Measurements from ENCODE around the gene SORBS2.

Gene SORBS2

DNA sequence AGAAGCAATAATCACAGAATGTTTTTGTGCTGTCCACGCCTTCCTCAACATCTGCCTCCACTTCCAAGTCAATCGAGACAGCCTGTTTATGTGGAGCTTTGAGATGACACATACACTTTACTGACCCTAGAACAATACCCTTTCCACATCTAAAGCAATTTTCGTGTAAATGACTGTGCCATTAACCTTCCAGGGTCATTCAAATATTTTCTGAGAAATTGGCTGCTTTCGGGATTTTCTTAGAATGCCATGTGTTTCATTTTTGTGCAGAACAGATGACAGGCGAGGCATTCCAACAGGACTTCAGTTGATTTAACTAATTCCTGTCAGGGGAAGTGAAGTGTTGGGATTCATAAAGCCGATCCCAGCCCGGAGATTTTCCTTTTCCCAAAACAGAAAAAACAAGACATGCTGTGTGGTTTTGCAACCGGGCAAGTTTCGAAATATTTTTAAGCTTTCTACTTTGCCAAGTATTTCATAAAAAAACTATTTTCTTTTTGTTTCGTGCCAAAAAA lies 73.9 kb downstream of the SORBS2 start:
- Histone ChIP-seq H2AFZ (ENCODE audit: low read depth, low read length) (no peak overlapping the region), H3K4me2 (ENCODE audit: insufficient read depth, low read length) (no peak overlapping the region), H3K36me3 (ENCODE audit: insufficient read depth, low read length) (no peaks in the 10 kb centered on the region), H3K9ac (ENCODE audit: low read depth, low read length) (no peak overlapping the region), H3K27ac (ENCODE audit: low read length) (no peak overlapping the region), H3K9me3 (ENCODE audit: insufficient read depth, low read length, severe bottlenecking) (no peaks in the 10 kb centered on the region), H3K4me1 (ENCODE audit: insufficient read depth, low read length) (no peaks in the 10 kb centered on the region), H4K20me1 (ENCODE audit: insufficient read depth, low read length) (no peaks in the 10 kb centered on the region), H3K4me3 (ENCODE audit: low read depth in 1 of 2, low read length in 2 of 2) (no peak overlapping the region), H3K27me3 (ENCODE audit: insufficient read depth, low read length, poor library complexity) (no peaks in the 10 kb centered on the region), H3K79me2 (ENCODE audit: insufficient read depth, low read length) (no peaks in the 10 kb centered on the region)
- no peak for TF ChIP-seq EZH2 (IDR thresholded peaks at IDR 0.05; ENCODE audit: borderline replicate concordance, low read depth, low read length, severe bottlenecking)
- TF ChIP-seq, protein P1, sequence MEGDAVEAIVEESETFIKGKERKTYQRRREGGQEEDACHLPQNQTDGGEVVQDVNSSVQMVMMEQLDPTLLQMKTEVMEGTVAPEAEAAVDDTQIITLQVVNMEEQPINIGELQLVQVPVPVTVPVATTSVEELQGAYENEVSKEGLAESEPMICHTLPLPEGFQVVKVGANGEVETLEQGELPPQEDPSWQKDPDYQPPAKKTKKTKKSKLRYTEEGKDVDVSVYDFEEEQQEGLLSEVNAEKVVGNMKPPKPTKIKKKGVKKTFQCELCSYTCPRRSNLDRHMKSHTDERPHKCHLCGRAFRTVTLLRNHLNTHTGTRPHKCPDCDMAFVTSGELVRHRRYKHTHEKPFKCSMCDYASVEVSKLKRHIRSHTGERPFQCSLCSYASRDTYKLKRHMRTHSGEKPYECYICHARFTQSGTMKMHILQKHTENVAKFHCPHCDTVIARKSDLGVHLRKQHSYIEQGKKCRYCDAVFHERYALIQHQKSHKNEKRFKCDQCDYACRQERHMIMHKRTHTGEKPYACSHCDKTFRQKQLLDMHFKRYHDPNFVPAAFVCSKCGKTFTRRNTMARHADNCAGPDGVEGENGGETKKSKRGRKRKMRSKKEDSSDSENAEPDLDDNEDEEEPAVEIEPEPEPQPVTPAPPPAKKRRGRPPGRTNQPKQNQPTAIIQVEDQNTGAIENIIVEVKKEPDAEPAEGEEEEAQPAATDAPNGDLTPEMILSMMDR (IDR thresholded peaks at IDR 0.05; ENCODE audit: borderline replicate concordance, extremely low read depth, low read length, poor library complexity, severe bottlenecking) = no peak
- ATAC-seq (ENCODE audit: insufficient read depth, low read depth) (no peak), DNase-seq (no peak)

DNA sequence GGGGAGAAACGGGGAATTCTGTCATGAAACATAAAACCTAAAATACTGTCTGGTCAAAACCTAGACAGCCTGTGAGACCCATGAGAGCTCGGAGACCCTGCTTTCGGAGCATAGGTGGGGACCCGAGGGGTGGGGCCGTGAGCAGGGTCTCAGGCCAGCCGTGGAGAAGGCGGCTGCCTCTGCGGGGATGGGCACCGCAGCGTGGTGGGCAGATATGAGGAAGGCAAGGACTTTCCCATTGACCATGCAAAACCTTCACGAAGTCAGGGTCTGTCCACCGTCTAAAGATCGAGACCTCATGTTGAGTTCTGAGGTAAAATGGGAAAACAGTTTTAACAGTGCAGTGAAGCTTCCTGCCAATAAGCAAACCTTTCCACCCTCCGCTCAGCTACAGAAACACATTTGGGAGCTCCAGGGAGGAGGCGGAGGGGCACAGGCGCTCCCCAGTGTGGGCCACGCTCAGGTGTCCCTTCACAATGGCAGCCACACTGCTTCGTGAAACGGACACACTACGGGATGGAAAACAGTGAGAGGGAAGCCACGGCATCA lies 74.4 kb downstream of the SORBS2 start:
- H3K4me2 ChIP-seq (ENCODE audit: insufficient read depth, low read length) = no peak overlapping the region
- no peak overlapping the region for H3K4me3 ChIP-seq (ENCODE audit: low read depth in 1 of 2, low read length in 2 of 2)
- H3K27me3 ChIP-seq (ENCODE audit: insufficient read depth, low read length, poor library complexity) = no peaks in the 10 kb centered on the region
- H3K27ac ChIP-seq (ENCODE audit: low read length) = no peak overlapping the region
- no peaks in the 10 kb centered on the region for H3K4me1 ChIP-seq (ENCODE audit: insufficient read depth, low read length)
- no peaks in the 10 kb centered on the region for H4K20me1 ChIP-seq (ENCODE audit: insufficient read depth, low read length)
- DNase-seq (no peak), ATAC-seq (ENCODE audit: insufficient read depth, low read depth) (no peak)
- H3K9me3 ChIP-seq (ENCODE audit: insufficient read depth, low read length, severe bottlenecking) = no peaks in the 10 kb centered on the region
- no peak overlapping the region for H3K9ac ChIP-seq (ENCODE audit: low read depth, low read length)
- no peaks in the 10 kb centered on the region for H3K79me2 ChIP-seq (ENCODE audit: insufficient read depth, low read length)
- TF ChIP-seq, protein P1 (IDR thresholded peaks at IDR 0.05; ENCODE audit: borderline replicate concordance, extremely low read depth, low read length, poor library complexity, severe bottlenecking) = no peak
- TF ChIP-seq EZH2 (IDR thresholded peaks at IDR 0.05; ENCODE audit: borderline replicate concordance, low read depth, low read length, severe bottlenecking) = no peak
- no peaks in the 10 kb centered on the region for H3K36me3 ChIP-seq (ENCODE audit: insufficient read depth, low read length)
- no peak overlapping the region for H2AFZ ChIP-seq (ENCODE audit: low read depth, low read length)

DNA sequence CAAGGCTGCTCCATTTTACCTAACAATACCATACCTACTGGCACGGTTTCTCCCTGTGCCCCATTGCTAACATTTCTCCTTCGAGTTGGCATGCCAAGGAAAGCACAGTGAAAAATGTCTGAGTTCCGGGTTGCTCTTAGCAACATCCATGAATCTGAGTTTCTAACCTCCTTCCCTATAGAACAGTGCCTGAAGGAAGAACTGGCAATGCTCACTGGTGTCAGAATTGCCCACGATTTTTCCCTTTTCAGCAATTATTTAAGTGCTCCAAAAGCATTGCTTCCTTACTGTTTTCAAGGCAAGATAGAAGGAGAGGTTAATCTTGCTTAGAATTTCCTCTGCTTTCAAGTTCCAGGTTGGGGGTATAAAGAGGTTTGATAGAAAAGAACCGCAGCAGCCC lies 75.1 kb downstream of the SORBS2 start:
- H3K4me1 ChIP-seq (ENCODE audit: insufficient read depth, low read length) = no peaks in the 10 kb centered on the region
- ATAC-seq (ENCODE audit: insufficient read depth, low read depth) (no peak), DNase-seq (no peak)
- H2AFZ ChIP-seq (ENCODE audit: low read depth, low read length) = no peak overlapping the region
- H3K27me3 ChIP-seq (ENCODE audit: insufficient read depth, low read length, poor library complexity) = no peaks in the 10 kb centered on the region
- H4K20me1 ChIP-seq (ENCODE audit: insufficient read depth, low read length) = no peaks in the 10 kb centered on the region
- H3K79me2 ChIP-seq (ENCODE audit: insufficient read depth, low read length) = no peaks in the 10 kb centered on the region
- H3K36me3 ChIP-seq (ENCODE audit: insufficient read depth, low read length) = no peaks in the 10 kb centered on the region
- no peak overlapping the region for H3K27ac ChIP-seq (ENCODE audit: low read length)
- no peak overlapping the region for H3K9ac ChIP-seq (ENCODE audit: low read depth, low read length)
- H3K4me2 ChIP-seq (ENCODE audit: insufficient read depth, low read length) = no peak overlapping the region
- H3K9me3 ChIP-seq (ENCODE audit: insufficient read depth, low read length, severe bottlenecking) = no peaks in the 10 kb centered on the region
- TF ChIP-seq, protein P1 (IDR thresholded peaks at IDR 0.05; ENCODE audit: borderline replicate concordance, extremely low read depth, low read length, poor library complexity, severe bottlenecking) = no peak
- no peak for TF ChIP-seq EZH2 (IDR thresholded peaks at IDR 0.05; ENCODE audit: borderline replicate concordance, low read depth, low read length, severe bottlenecking)
- no peak overlapping the region for H3K4me3 ChIP-seq (ENCODE audit: low read depth in 1 of 2, low read length in 2 of 2)

All from DND-41 (cell line).